ENCODE data around the gene GNB1. TPM values are rescaled to one million over a fixed set of nuclear protein-coding genes. Genes with fewer than 3 reads are reported as not detected.

The GNB1 gene
- total and polyA plus RNA-seq, 10 of the 15 experiments (the other 5 are each of a cell fraction or from before 2014, with no cell fraction given): 23.0 to 392 (median 93.9) TPM

DNA sequence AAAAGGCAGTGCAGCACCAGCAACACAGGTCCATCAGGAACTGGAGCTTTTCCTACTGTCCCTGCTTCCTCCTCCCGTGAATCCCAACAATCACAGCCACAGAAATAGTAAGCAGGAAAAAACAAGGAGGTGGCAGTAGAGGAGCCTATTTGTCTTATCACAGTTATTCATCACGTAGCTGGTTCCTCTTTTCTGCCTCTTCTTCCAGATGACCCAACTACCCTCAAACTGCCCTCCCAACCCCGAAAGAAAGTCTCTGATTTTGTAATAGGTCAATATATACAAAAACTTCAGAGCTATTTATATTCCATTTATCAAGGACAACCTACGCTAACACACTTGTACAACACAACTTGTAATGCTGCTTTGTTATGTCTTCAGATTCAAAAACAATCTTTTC is 21.4 kb downstream of the GNB1 start (continued):
- TF ChIP-seq MEF2A (IDR thresholded peaks at IDR 0.05; ENCODE audit: insufficient read depth, low read depth, low read length): no peak
- 0 out of 2 replicates have a peak, but pooled peaks have one; percentile 9 for TF ChIP-seq NR2F1 (conservative IDR thresholded peaks at IDR 0.05)

DNA sequence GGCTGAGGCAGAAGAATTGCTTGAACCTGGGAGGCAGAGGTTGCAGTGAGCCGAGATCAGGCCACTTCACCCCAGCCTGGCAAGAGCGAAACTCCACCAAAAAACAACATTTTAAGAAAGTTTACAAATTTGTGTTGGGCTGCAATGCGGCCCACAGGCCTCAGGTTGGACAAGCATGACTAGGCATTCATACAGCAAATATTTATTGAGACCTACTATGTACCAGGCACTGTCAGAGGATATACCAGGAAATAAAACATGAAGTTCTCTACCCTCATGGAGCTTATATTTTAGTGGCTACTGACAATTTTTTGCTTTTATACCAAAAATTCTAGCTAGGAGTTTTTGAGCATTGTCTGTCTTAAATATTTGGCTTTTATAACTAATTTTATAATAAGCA is 23.7 kb downstream of the GNB1 start:
- no peak overlapping the region for H2AFZ ChIP-seq (ENCODE audit: control insufficient read depth, low read depth, low read length)
- TF ChIP-seq DPF2 (IDR thresholded peaks at IDR 0.05): no peak
- no peak for TF ChIP-seq ZZZ3 (IDR thresholded peaks at IDR 0.05; ENCODE audit: control insufficient read depth, insufficient read length, low read depth)
- no peak for TF ChIP-seq POLR2A (IDR thresholded peaks at IDR 0.05; ENCODE audit: low read depth, low read length)
- no peak for TF ChIP-seq BRCA1 (IDR thresholded peaks at IDR 0.05; ENCODE audit: low read depth, low read length)
- no peak for TF ChIP-seq JUNB (IDR thresholded peaks at IDR 0.05)
- TF ChIP-seq, protein P1, sequence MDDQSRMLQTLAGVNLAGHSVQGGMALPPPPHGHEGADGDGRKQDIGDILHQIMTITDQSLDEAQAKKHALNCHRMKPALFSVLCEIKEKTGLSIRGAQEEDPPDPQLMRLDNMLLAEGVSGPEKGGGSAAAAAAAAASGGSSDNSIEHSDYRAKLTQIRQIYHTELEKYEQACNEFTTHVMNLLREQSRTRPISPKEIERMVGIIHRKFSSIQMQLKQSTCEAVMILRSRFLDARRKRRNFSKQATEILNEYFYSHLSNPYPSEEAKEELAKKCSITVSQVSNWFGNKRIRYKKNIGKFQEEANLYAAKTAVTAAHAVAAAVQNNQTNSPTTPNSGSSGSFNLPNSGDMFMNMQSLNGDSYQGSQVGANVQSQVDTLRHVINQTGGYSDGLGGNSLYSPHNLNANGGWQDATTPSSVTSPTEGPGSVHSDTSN (IDR thresholded peaks at IDR 0.05; ENCODE audit: insufficient replicate concordance, low read depth, low read length): no peak
- TF ChIP-seq ZBED1 (IDR thresholded peaks at IDR 0.05; ENCODE audit: borderline replicate concordance): no peak
- TF ChIP-seq ZNF622 (IDR thresholded peaks at IDR 0.05): no peak
- no peak for TF ChIP-seq SREBF1 (IDR thresholded peaks at IDR 0.05; ENCODE audit: low read length)
- TF ChIP-seq, protein P2, sequence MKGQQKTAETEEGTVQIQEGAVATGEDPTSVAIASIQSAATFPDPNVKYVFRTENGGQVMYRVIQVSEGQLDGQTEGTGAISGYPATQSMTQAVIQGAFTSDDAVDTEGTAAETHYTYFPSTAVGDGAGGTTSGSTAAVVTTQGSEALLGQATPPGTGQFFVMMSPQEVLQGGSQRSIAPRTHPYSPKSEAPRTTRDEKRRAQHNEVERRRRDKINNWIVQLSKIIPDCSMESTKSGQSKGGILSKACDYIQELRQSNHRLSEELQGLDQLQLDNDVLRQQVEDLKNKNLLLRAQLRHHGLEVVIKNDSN (IDR thresholded peaks at IDR 0.05; ENCODE audit: borderline replicate concordance, extremely low read length, insufficient read depth, low read depth, low read length): no peak
- TF ChIP-seq CHD4 (IDR thresholded peaks at IDR 0.05): no peak
- TF ChIP-seq, protein P3, sequence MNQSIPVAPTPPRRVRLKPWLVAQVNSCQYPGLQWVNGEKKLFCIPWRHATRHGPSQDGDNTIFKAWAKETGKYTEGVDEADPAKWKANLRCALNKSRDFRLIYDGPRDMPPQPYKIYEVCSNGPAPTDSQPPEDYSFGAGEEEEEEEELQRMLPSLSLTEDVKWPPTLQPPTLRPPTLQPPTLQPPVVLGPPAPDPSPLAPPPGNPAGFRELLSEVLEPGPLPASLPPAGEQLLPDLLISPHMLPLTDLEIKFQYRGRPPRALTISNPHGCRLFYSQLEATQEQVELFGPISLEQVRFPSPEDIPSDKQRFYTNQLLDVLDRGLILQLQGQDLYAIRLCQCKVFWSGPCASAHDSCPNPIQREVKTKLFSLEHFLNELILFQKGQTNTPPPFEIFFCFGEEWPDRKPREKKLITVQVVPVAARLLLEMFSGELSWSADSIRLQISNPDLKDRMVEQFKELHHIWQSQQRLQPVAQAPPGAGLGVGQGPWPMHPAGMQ (IDR thresholded peaks at IDR 0.05; ENCODE audit: borderline replicate concordance): no peak
- no peak for TF ChIP-seq GABPA (IDR thresholded peaks at IDR 0.05; ENCODE audit: low read depth)
- TF ChIP-seq STAT3 (IDR thresholded peaks at IDR 0.05; ENCODE audit: low read depth, low read length): no peak
- TF ChIP-seq TCF12 (IDR thresholded peaks at IDR 0.05; ENCODE audit: low read depth, low read length): no peak
- ATAC-seq (no peak), DNase-seq (ENCODE audit: low read depth, low spot score) (no peak), FAIRE-seq (no peak)
- H3K27ac ChIP-seq (ENCODE audit: control insufficient read depth, insufficient read depth): no peak overlapping the region
- ChIA-PET POLR2A (interaction anchor here (0.6 to 1.0 kb wide), 2 partner anchors 14 to 31 kb away, joined by 3 to 5 read pairs; no protein-coding TSS in a partner anchor), CTCF (interaction anchor here (0.7 kb wide), 1 partner anchor 188 kb away, joined by 3 read pairs; no protein-coding TSS in a partner anchor), SMC1A (ENCODE audit: uncharacterized antibody, unreplicated experiment) (no interaction called here), RAD21 (ENCODE audit: unreplicated experiment) (no interaction called here)
- peaks cover 47% of the 10 kb centered on the region for H3K4me1 ChIP-seq (ENCODE audit: control insufficient read depth, insufficient read depth, low read length)
- no peaks in the 10 kb centered on the region; the same call in 2 of the 3 replicates for H3K9me3 ChIP-seq (replicated peaks; ENCODE audit: control insufficient read depth, insufficient read depth, low read length)
- H4K20me1 ChIP-seq (ENCODE audit: control insufficient read depth, insufficient read depth): peaks cover 33% of the 10 kb centered on the region
- intact Hi-C loops (cut with micrococcal nuclease; ENCODE audit: unreplicated experiment): no loop called here
- BruUV-seq (replicated peaks): no TSS peak
- H3K4me3 ChIP-seq: no peak overlapping the region
- peaks cover 9 to 11% of the 10 kb centered on the region in 2 experiments for H3K36me3 ChIP-seq (ENCODE audit: control insufficient read depth in 2 of 2, insufficient read depth in 2 of 2, low read length in 1 of 2)
- H3K9ac ChIP-seq (ENCODE audit: control insufficient read depth, insufficient read depth, low read length): no peak overlapping the region
- H3K4me2 ChIP-seq (ENCODE audit: control insufficient read depth, insufficient read depth): no peak overlapping the region
- in situ Hi-C loops (cut with MboI): no loop called here
- no peaks in the 10 kb centered on the region for H3K27me3 ChIP-seq (replicated peaks in 1 of 2; ENCODE audit: control insufficient read depth in 2 of 2, insufficient read depth in 2 of 2, low read length in 1 of 2)
- WGBS (ENCODE audit: insufficient coverage, insufficient replicate concordance, low lambda C conversion rate, missing lambda C conversion rate): 64% methylated on average over 3 of the region's 3 CpGs
- H3K79me2 ChIP-seq (ENCODE audit: control insufficient read depth, insufficient read depth, low read length): peaks cover 92% of the 10 kb centered on the region

All from GM12878 (cell line).